ENCODE data around the gene AKAP11.

DNA sequence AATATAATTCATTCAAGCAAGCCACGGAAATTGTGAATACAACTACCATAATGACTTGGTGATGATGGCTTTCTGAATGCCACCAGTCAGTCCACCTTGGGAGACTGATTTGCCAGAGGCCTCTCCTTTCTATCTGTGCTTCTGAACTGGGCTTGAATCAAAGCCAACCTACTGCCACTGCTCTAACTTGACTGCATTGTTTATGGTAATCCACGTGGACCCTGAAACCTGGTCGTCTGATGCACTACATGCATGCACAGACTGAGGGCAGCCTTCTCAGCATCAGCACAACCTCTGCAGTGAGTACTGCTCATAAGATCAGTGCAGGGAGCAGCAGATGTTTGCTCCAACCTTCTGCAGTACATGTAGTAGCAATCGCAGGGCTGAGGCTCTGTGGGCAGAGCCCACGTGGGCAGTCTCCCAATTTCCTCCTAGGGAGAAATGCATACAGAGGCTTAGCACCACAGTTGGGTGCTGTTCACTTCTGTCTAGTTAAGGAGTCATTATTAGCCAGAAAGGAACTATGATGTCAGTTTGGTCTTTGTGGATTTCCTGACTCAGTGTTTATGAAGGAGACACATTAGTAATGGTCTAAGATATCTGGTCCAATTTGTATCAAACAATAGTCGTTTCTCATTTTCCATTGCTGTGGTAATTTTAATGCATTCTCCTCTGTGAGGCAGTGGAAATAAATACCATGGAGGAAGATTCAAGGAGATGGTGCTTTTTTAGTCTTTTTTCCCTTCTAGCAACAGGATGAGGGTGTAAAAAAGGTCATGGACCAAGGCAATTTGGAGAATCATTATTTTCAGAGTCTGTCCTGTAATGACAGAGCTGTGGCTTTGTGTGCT is 82.5 kb downstream of the AKAP11 start:
- no peak for TF ChIP-seq EZH2 (IDR thresholded peaks at IDR 0.05; ENCODE audit: borderline replicate concordance, low read depth, low read length, severe bottlenecking)
- TF ChIP-seq, protein P1, sequence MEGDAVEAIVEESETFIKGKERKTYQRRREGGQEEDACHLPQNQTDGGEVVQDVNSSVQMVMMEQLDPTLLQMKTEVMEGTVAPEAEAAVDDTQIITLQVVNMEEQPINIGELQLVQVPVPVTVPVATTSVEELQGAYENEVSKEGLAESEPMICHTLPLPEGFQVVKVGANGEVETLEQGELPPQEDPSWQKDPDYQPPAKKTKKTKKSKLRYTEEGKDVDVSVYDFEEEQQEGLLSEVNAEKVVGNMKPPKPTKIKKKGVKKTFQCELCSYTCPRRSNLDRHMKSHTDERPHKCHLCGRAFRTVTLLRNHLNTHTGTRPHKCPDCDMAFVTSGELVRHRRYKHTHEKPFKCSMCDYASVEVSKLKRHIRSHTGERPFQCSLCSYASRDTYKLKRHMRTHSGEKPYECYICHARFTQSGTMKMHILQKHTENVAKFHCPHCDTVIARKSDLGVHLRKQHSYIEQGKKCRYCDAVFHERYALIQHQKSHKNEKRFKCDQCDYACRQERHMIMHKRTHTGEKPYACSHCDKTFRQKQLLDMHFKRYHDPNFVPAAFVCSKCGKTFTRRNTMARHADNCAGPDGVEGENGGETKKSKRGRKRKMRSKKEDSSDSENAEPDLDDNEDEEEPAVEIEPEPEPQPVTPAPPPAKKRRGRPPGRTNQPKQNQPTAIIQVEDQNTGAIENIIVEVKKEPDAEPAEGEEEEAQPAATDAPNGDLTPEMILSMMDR (IDR thresholded peaks at IDR 0.05; ENCODE audit: borderline replicate concordance, extremely low read depth, low read length, poor library complexity, severe bottlenecking), result peak; percentile 73

Data from DND-41 (cell line).